ENCODE measurements around the gene TTF2. TPM values are rescaled to one million over a fixed set of nuclear protein-coding genes. Genes with fewer than 3 reads are reported as not detected.

TTF2 gene
- total RNA-seq, 1 donor from 2014 or later = 36.1 TPM

DNA sequence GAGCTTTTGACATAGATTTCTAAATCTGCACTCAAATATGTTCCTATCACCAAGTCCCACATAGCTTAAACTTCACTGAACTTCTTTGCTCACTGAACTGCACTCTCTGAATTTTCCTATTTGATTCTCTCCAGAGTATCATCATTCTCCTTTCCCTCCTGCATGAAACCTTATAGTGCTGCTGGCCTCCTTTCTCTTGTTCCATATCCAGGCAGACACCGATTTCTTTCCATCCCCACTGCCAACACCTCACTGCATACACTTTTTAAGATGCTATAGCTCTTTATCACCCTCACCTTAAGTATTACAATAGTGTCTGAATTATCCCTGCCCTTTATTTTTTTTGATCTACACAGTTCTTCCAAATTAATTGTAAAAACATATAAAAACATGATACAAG, 64.5 kb downstream of the TTF2 start:
- Histone ChIP-seq H3F3A (ENCODE audit: low read depth) (peaks cover 3% of the 10 kb centered on the region), H3K79me2 (ENCODE audit: low read depth) (peaks cover 14% of the 10 kb centered on the region), H3K4me2 (no peak overlapping the region), H3K4me1 (peaks cover 19% of the 10 kb centered on the region), H3K9me3 (ENCODE audit: low read depth) (no peaks in the 10 kb centered on the region), H3K27me3 (no peaks in the 10 kb centered on the region), H3K36me3 (no peaks in the 10 kb centered on the region), H2AFZ (replicated peaks) (no peak overlapping the region), H4K20me1 (ENCODE audit: low read depth) (no peaks in the 10 kb centered on the region), H3K4me3 (no peak overlapping the region), H3K27ac (no peak overlapping the region), H3K9ac (no peak overlapping the region)
- no peak overlapping the region for H3K4me3 Mint-ChIP-seq
- peaks cover 27% of the 10 kb centered on the region for H3K4me1 Mint-ChIP-seq
- no peak overlapping the region for H3K27ac Mint-ChIP-seq
- no peaks in the 10 kb centered on the region for H3K27me3 Mint-ChIP-seq (ENCODE audit: insufficient read depth, low read depth)
- no peak for DNase-seq (ENCODE audit: low spot score)
- TF ChIP-seq EZH2 (IDR thresholded peaks at IDR 0.05) = no peak
- no peak for TF ChIP-seq EZH2phosphoT487 (IDR thresholded peaks at IDR 0.05)
- TF ChIP-seq, protein P1, sequence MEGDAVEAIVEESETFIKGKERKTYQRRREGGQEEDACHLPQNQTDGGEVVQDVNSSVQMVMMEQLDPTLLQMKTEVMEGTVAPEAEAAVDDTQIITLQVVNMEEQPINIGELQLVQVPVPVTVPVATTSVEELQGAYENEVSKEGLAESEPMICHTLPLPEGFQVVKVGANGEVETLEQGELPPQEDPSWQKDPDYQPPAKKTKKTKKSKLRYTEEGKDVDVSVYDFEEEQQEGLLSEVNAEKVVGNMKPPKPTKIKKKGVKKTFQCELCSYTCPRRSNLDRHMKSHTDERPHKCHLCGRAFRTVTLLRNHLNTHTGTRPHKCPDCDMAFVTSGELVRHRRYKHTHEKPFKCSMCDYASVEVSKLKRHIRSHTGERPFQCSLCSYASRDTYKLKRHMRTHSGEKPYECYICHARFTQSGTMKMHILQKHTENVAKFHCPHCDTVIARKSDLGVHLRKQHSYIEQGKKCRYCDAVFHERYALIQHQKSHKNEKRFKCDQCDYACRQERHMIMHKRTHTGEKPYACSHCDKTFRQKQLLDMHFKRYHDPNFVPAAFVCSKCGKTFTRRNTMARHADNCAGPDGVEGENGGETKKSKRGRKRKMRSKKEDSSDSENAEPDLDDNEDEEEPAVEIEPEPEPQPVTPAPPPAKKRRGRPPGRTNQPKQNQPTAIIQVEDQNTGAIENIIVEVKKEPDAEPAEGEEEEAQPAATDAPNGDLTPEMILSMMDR (IDR thresholded peaks at IDR 0.05) = no peak
- no peaks in the 10 kb centered on the region for H3K9me3 Mint-ChIP-seq
- H3K36me3 Mint-ChIP-seq = no peaks in the 10 kb centered on the region

DNA sequence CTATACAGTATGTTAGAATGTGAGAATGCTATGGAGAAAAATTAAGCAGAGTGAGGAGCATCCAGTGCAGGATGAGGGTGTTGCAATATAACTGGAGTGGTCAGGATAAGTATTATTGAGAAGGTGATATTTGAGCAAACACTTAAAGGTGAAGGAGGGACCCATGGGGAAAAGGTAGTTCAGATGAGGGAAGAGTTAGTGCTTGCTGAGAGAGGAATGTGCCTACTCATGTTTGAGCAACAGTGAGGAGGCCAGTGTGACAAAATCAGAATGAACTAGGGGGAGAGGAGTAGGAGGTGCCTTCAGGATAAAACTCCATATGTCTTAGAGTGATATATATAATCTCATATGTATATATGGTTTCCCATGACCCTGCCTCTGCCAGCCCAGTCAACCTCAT, 67.7 kb downstream of the TTF2 start:
- H3K27me3 ChIP-seq = no peaks in the 10 kb centered on the region
- Mint-ChIP-seq H3K36me3 (no peaks in the 10 kb centered on the region), H3K27me3 (ENCODE audit: insufficient read depth, low read depth) (no peaks in the 10 kb centered on the region), H3K4me1 (peaks cover 11% of the 10 kb centered on the region), H3K4me3 (no peak overlapping the region), H3K27ac (peak overlapping the region; percentile 8), H3K9me3 (no peaks in the 10 kb centered on the region)
- no peak overlapping the region for H3K4me2 ChIP-seq
- H3K4me3 ChIP-seq = no peak overlapping the region
- peaks cover 3% of the 10 kb centered on the region for H3F3A ChIP-seq (ENCODE audit: low read depth)
- no peak overlapping the region for H3K9ac ChIP-seq
- H3K36me3 ChIP-seq = no peaks in the 10 kb centered on the region
- DNase-seq (ENCODE audit: low spot score) = no peak
- peak overlapping the region; percentile 81 for H2AFZ ChIP-seq (replicated peaks)
- no peaks in the 10 kb centered on the region for H3K9me3 ChIP-seq (ENCODE audit: low read depth)
- H4K20me1 ChIP-seq (ENCODE audit: low read depth) = no peaks in the 10 kb centered on the region
- H3K4me1 ChIP-seq = peaks cover 3% of the 10 kb centered on the region
- H3K79me2 ChIP-seq (ENCODE audit: low read depth) = no peaks in the 10 kb centered on the region
- H3K27ac ChIP-seq = no peak overlapping the region
- TF ChIP-seq EZH2phosphoT487 (IDR thresholded peaks at IDR 0.05) = no peak
- TF ChIP-seq, protein P1 (IDR thresholded peaks at IDR 0.05) = no peak
- TF ChIP-seq EZH2 (IDR thresholded peaks at IDR 0.05) = no peak

DNA sequence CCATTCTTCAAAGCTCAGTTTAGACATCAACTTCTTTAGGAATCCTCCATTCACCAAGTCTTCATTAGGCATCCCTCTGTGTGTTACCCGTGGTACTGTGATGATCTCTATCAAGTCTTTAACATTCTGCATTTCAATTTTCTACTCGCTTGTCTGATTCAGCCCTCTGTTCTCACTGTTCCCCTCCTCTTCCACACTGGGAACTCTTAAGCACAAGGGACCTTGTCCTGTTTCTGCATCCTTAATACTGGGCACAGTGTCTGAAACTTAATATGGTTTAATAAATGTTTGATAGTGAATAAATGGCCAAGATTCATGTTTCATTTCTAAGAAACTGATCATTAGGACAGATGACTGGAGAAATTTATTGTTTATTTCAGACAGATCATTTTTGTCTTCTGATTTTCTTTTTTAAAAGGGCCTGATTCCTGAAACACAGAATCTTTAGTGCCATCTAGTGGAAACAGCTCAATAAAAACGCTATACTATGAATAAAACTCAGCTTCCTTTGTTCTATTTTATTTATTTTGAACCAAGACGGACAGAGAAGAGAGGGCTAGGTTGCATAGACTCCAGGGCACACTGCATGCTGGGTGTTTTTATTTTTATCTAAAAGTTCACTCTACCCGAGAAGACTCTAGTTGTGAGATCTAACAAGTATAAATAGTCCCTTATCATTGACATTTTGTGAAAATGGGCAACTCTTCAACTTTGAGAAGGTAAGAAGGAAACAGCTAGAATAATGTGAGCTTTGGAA, 68.4 kb downstream of the TTF2 start:
- no peak overlapping the region for H3K27ac ChIP-seq

More for the DNA sequence above, 68.4 kb downstream of the TTF2 start:
- Histone ChIP-seq H2AFZ (replicated peaks) (peak overlapping the region; percentile 81), H4K20me1 (ENCODE audit: low read depth) (no peaks in the 10 kb centered on the region), H3K4me2 (no peak overlapping the region), H3K79me2 (ENCODE audit: low read depth) (no peaks in the 10 kb centered on the region), H3K36me3 (no peaks in the 10 kb centered on the region), H3F3A (ENCODE audit: low read depth) (peaks cover 3% of the 10 kb centered on the region), H3K4me3 (no peak overlapping the region), H3K9ac (no peak overlapping the region), H3K27me3 (no peaks in the 10 kb centered on the region), H3K9me3 (ENCODE audit: low read depth) (no peaks in the 10 kb centered on the region), H3K4me1 (peaks cover 3% of the 10 kb centered on the region)
- DNase-seq (ENCODE audit: low spot score) = peak; percentile 17
- Mint-ChIP-seq H3K4me1 (peaks cover 11% of the 10 kb centered on the region), H3K36me3 (no peaks in the 10 kb centered on the region), H3K27me3 (ENCODE audit: insufficient read depth, low read depth) (no peaks in the 10 kb centered on the region), H3K27ac (peak overlapping the region; percentile 90), H3K4me3 (no peak overlapping the region), H3K9me3 (no peaks in the 10 kb centered on the region)
- no peak for TF ChIP-seq EZH2phosphoT487 (IDR thresholded peaks at IDR 0.05)
- TF ChIP-seq, protein P1 (IDR thresholded peaks at IDR 0.05) = peak; percentile 66
- TF ChIP-seq EZH2 (IDR thresholded peaks at IDR 0.05) = no peak
